HL-60 (cell line): ENCODE results near the gene MYH15.

ENCODE experiments used
- DNase-seq, 2 experiments: peaks; one replicate each; pipeline ENCODE4 v3.0.0-alpha.2; 2010 to 2020; ENCODE audit warnings: low read depth in 1 of 2, low spot score in 1 of 2
- H3K27ac ChIP-seq: fragments of 250-450 bp; sonication (Bioruptor Pico); replicated peaks from 2 replicates; pipeline ENCODE4 v1.5.1; 2020; ENCODE audit warnings: mild to moderate bottlenecking, moderate library complexity
- H3K27me3 ChIP-seq: fragments of 250-450 bp; sonication (Bioruptor Pico); 2 replicates; pipeline ENCODE4 v1.5.1; 2021; ENCODE audit warnings: mild to moderate bottlenecking, moderate library complexity; ENCODE audit not compliant: insufficient read depth, poor library complexity, severe bottlenecking
- H3K4me3 ChIP-seq: replicated peaks from 2 replicates; pipeline ENCODE4 v1.5.1; 2011; ENCODE audit warnings: mild to moderate bottlenecking, control low read depth, low read length; ENCODE audit not compliant: insufficient read depth
- GABPA ChIP-seq: IDR thresholded peaks from 2 replicates; pipeline ENCODE4 v1.6.1; 2012; ENCODE audit warnings: low read depth
- POLR2AphosphoS5 ChIP-seq: IDR thresholded peaks from 2 replicates; pipeline ENCODE4 v1.6.1; 2012; ENCODE audit warnings: low read depth
- SPI1 ChIP-seq: IDR thresholded peaks from 2 replicates; pipeline ENCODE4 v1.6.1; 2012; ENCODE audit warnings: low read depth, mild to moderate bottlenecking, borderline replicate concordance
- TF ChIP-seq, protein P1 (sequence below): IDR thresholded peaks from 2 replicates; pipeline ENCODE4 v1.6.1; 2012; ENCODE audit warnings: low read depth; ENCODE audit not compliant: insufficient replicate concordance
- TF ChIP-seq, protein P2 (sequence below): IDR thresholded peaks from one replicate; pipeline ENCODE4 v1.5.1; 2011; ENCODE audit warnings: low read length, control low read depth, inconsistent platforms; ENCODE audit not compliant: insufficient read depth

The MYH15 gene

DNA sequence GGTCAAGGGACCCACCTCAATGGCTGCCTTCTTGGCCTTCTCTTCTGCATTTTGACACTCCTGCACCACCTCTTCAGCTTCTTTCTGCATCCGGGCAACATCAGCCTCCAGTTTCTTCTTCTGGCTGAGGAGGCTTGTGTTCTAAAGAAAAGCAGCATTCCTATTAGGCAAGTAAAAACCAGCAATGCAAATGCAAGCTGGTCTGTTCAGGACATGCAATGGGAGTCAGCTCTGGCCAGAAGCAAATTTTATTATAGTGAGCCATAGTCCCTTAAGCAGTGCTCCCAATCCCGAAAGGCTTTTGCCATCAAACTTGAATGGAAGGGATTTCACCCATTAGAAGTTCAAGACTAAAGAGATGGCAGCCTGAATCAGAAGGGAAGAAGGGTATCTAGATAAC is 116.4 kb downstream of the MYH15 start:
- no peaks in the 10 kb centered on the region for H3K27me3 ChIP-seq
- no peak overlapping the region for H3K27ac ChIP-seq
- TF ChIP-seq, protein P1, sequence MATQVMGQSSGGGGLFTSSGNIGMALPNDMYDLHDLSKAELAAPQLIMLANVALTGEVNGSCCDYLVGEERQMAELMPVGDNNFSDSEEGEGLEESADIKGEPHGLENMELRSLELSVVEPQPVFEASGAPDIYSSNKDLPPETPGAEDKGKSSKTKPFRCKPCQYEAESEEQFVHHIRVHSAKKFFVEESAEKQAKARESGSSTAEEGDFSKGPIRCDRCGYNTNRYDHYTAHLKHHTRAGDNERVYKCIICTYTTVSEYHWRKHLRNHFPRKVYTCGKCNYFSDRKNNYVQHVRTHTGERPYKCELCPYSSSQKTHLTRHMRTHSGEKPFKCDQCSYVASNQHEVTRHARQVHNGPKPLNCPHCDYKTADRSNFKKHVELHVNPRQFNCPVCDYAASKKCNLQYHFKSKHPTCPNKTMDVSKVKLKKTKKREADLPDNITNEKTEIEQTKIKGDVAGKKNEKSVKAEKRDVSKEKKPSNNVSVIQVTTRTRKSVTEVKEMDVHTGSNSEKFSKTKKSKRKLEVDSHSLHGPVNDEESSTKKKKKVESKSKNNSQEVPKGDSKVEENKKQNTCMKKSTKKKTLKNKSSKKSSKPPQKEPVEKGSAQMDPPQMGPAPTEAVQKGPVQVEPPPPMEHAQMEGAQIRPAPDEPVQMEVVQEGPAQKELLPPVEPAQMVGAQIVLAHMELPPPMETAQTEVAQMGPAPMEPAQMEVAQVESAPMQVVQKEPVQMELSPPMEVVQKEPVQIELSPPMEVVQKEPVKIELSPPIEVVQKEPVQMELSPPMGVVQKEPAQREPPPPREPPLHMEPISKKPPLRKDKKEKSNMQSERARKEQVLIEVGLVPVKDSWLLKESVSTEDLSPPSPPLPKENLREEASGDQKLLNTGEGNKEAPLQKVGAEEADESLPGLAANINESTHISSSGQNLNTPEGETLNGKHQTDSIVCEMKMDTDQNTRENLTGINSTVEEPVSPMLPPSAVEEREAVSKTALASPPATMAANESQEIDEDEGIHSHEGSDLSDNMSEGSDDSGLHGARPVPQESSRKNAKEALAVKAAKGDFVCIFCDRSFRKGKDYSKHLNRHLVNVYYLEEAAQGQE: no peak
- TF ChIP-seq POLR2AphosphoS5: no peak
- TF ChIP-seq, protein P2, sequence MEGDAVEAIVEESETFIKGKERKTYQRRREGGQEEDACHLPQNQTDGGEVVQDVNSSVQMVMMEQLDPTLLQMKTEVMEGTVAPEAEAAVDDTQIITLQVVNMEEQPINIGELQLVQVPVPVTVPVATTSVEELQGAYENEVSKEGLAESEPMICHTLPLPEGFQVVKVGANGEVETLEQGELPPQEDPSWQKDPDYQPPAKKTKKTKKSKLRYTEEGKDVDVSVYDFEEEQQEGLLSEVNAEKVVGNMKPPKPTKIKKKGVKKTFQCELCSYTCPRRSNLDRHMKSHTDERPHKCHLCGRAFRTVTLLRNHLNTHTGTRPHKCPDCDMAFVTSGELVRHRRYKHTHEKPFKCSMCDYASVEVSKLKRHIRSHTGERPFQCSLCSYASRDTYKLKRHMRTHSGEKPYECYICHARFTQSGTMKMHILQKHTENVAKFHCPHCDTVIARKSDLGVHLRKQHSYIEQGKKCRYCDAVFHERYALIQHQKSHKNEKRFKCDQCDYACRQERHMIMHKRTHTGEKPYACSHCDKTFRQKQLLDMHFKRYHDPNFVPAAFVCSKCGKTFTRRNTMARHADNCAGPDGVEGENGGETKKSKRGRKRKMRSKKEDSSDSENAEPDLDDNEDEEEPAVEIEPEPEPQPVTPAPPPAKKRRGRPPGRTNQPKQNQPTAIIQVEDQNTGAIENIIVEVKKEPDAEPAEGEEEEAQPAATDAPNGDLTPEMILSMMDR: no peak
- no peak for TF ChIP-seq GABPA
- TF ChIP-seq SPI1: no peak
- no peak for DNase-seq
- H3K4me3 ChIP-seq: no peak overlapping the region

DNA sequence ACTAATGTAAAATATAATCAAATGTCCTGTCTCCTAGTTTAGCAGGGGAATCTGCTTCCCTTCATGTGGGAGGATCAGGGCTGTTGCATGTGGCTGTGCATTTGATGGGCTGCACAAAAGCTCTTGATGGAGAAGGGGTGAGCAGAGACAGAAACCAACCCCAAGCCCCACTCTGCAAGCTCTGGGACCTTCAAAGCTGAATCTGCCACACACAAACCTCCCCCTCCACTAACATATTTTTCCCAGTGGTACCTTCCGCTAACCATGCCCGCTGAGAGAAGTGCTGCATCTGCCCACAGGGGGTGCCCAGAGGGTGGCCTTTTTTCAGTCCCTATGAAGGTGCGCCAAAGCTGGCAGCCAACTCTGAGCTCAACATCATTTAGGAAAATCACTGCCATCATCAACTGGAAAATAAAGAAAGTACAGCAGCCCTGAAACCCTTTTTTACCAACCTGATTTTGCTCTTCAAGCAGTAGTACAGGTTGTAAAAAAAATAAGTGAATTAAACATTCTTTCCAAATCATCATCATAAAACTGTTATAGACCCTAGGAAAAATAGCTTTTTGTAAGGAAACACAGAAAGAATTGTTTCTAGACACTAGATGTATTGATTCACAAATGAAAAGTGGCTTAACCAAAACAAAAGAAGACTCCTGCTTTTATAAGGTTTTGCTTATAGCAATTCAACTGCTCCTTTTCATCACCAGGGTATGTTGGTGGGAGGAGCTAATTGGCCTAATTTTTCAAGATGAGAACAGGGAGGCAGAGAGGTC is 117.1 kb downstream of the MYH15 start:
- Histone ChIP-seq H3K27ac (no peak overlapping the region), H3K27me3 (no peaks in the 10 kb centered on the region), H3K4me3 (no peak overlapping the region)
- TF ChIP-seq, protein P1: no peak
- TF ChIP-seq SPI1 (no peak), GABPA (no peak), POLR2AphosphoS5 (no peak)
- TF ChIP-seq, protein P2: no peak
- DNase-seq: no peak

DNA sequence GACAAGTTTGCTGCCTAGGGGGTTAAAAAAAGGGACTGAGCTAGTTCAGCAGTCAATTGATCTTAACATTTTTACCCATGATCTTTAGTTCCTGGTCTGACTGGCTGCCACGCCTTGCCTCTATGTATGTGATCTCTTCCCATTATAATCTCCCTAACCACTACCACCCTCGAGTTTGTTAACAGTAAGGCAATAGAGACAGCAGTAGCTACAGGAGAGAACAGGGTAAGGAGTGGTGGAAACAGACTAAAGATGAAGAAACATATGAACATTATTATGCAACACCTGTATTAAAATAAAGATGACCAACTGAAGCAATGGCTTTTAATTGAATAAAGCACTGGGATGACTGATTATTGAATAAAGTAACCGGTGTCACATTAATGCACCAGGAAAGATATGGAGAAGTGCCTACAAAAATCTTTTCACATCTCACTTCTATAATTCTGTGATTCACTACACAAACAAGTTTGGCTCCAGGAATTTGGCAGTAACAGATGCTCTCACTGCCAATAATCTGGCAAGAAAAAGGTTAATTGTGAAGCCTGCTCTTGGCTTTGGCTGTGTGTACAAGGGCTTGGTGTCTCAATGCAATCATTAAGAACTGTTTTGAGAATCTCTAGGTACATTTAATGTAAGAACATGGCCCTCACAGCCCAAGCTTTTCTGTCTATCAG is 118.3 kb downstream of the MYH15 start:
- DNase-seq: no peak
- H3K27me3 ChIP-seq: no peaks in the 10 kb centered on the region
- H3K27ac ChIP-seq: no peak overlapping the region
- TF ChIP-seq POLR2AphosphoS5 (no peak), SPI1 (no peak), GABPA (no peak)
- TF ChIP-seq, protein P1: no peak
- TF ChIP-seq, protein P2: no peak
- H3K4me3 ChIP-seq: no peak overlapping the region
